ENCODE results near the gene CYP39A1. TPM values are rescaled to one million over a fixed set of nuclear protein-coding genes. Genes with fewer than 3 reads are reported as not detected.

CYP39A1 gene
- total RNA-seq, 1 donor from 2014 or later = 5.4 TPM

DNA sequence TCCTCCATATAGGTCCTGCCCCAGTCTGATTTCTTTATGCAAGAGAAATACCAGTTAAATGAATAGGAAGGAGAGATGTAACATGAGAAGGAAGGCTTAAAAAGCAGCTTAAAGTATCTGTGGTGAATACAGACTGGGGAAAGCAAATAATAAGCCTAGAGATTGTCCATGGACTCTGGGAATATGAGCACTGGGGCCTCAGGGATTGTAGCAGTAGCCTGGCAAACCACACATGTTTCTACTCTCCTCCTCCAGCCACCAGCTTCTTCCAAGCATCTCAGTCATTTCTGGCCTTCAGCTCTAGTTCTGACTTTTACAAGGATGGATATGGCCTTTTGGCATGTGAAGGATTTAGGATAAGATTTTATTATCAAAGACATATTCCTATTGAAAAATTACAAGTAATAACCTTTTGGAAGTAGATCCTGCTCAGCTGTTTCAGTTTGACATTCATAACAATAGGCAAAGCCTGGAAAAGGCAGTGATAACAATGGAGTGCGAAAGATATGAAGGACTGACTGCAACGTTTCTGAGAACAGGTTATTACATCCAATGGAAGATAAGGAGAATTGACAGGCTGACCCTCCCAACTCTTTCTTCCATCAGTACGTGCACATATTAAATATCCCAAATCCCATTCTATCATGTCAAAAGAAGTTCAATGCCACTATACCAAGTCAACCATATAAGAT, 41.6 kb downstream of the CYP39A1 start:
- no peaks in the 10 kb centered on the region for H3K27me3 ChIP-seq (ENCODE audit: low read depth)
- TF ChIP-seq, protein P1, sequence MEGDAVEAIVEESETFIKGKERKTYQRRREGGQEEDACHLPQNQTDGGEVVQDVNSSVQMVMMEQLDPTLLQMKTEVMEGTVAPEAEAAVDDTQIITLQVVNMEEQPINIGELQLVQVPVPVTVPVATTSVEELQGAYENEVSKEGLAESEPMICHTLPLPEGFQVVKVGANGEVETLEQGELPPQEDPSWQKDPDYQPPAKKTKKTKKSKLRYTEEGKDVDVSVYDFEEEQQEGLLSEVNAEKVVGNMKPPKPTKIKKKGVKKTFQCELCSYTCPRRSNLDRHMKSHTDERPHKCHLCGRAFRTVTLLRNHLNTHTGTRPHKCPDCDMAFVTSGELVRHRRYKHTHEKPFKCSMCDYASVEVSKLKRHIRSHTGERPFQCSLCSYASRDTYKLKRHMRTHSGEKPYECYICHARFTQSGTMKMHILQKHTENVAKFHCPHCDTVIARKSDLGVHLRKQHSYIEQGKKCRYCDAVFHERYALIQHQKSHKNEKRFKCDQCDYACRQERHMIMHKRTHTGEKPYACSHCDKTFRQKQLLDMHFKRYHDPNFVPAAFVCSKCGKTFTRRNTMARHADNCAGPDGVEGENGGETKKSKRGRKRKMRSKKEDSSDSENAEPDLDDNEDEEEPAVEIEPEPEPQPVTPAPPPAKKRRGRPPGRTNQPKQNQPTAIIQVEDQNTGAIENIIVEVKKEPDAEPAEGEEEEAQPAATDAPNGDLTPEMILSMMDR (IDR thresholded peaks at IDR 0.05; ENCODE audit: borderline replicate concordance) = no peak

GRCh38 chr6:46606338-46606737, 46.3 kb downstream of the CYP39A1 start:
- no peaks in the 10 kb centered on the region for H3K36me3 ChIP-seq
- H3K9me3 ChIP-seq (replicated peaks) = no peaks in the 10 kb centered on the region
- no peak for DNase-seq
- H3K27ac ChIP-seq (replicated peaks) = peak overlapping the region; percentile 48
- no peaks in the 10 kb centered on the region for H3K27me3 ChIP-seq (ENCODE audit: low read depth)
- H3K4me3 ChIP-seq = peak overlapping the region; percentile 15
- TF ChIP-seq, protein P1 (IDR thresholded peaks at IDR 0.05; ENCODE audit: borderline replicate concordance) = no peak
- intact Hi-C loops (cut with micrococcal nuclease) = no loop called here
- H3K4me1 ChIP-seq = peaks cover 42% of the 10 kb centered on the region

More for the DNA sequence above, 41.6 kb downstream of the CYP39A1 start:
- no peak overlapping the region for H3K4me3 ChIP-seq
- intact Hi-C loops (cut with micrococcal nuclease) = no loop called here
- no peaks in the 10 kb centered on the region for H3K9me3 ChIP-seq (replicated peaks)
- no peak for DNase-seq
- peak overlapping the region; percentile 53 for H3K27ac ChIP-seq (replicated peaks)
- peaks cover 42% of the 10 kb centered on the region for H3K4me1 ChIP-seq
- no peaks in the 10 kb centered on the region for H3K36me3 ChIP-seq

GRCh38 chr6:46605091-46605797, 47.4 kb downstream of the CYP39A1 start:
- no peaks in the 10 kb centered on the region for H3K9me3 ChIP-seq (replicated peaks)
- DNase-seq = no peak
- no peaks in the 10 kb centered on the region for H3K36me3 ChIP-seq
- intact Hi-C loops (cut with micrococcal nuclease) = no loop called here
- TF ChIP-seq, protein P1 (IDR thresholded peaks at IDR 0.05; ENCODE audit: borderline replicate concordance) = no peak
- peaks cover 33% of the 10 kb centered on the region for H3K4me1 ChIP-seq
- H3K27me3 ChIP-seq (ENCODE audit: low read depth) = no peaks in the 10 kb centered on the region
- no peak overlapping the region for H3K4me3 ChIP-seq
- H3K27ac ChIP-seq (replicated peaks) = peak overlapping the region; percentile 48

DNA sequence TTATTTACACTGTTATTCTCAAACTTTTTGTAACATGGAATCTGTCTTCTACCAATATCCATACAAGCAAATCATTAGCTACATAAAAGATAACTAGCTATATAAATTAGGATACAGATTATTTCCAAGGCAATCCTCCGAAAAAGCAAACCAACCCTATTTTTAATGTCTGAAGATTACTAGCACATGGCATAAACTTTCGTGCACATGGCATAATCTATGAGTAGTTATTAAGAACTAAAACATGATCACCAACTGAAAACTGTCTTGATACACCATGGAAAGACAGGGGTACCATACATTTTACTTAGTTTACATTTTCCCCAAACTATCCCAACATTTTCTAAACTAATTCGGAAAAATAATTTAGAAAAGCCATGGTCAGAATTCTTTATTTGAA, 54.4 kb downstream of the CYP39A1 start:
- TF ChIP-seq, protein P1 (IDR thresholded peaks at IDR 0.05; ENCODE audit: borderline replicate concordance) = no peak
- no peaks in the 10 kb centered on the region for H3K4me1 ChIP-seq
- H3K36me3 ChIP-seq = peaks cover 6% of the 10 kb centered on the region
- intact Hi-C loops (cut with micrococcal nuclease) = no loop called here
- DNase-seq = no peak
- no peak overlapping the region for H3K27ac ChIP-seq (replicated peaks)
- no peaks in the 10 kb centered on the region for H3K27me3 ChIP-seq (ENCODE audit: low read depth)
- no peak overlapping the region for H3K4me3 ChIP-seq
- peaks cover 14% of the 10 kb centered on the region for H3K9me3 ChIP-seq (replicated peaks)

- Histone ChIP-seq H3K27ac (replicated peaks) (no peak overlapping the region), H3K4me3 (no peak overlapping the region), H3K27me3 (ENCODE audit: low read depth) (no peaks in the 10 kb centered on the region), H3K4me1 (no peaks in the 10 kb centered on the region), H3K36me3 (peaks cover 6% of the 10 kb centered on the region), H3K9me3 (replicated peaks) (peaks cover 14% of the 10 kb centered on the region)
- intact Hi-C loops (cut with micrococcal nuclease) = no loop called here
- DNase-seq = no peak
- TF ChIP-seq, protein P1 (IDR thresholded peaks at IDR 0.05; ENCODE audit: borderline replicate concordance) = no peak
Observed at GRCh38 chr6:46592740-46593139, 59.9 kb downstream of the CYP39A1 start.

Measured in left ventricle myocardium inferior (tissue), 1 donor.